GM23248 (cell line): ENCODE measurements around the gene MTUS2. TPM values are rescaled to one million over a fixed set of nuclear protein-coding genes. Genes with fewer than 3 reads are reported as not detected.

Experiments used
- DNase-seq: peaks from one replicate; pipeline ENCODE4 v3.0.0-alpha.2; 2015
- H2AFZ ChIP-seq: fragments of 200-600 bp; sonication (generic); 2 replicates; pipeline ENCODE4 v1.6.1; 2016; ENCODE audit warnings: antibody characterized with exemption
- H3F3A ChIP-seq: fragments of 200-600 bp; sonication (generic); 2 replicates; pipeline ENCODE4 v1.6.1; 2016; ENCODE audit warnings: mild to moderate bottlenecking, antibody characterized with exemption, mixed run types; ENCODE audit not compliant: insufficient read depth
- H3K27ac ChIP-seq: fragments of 200-600 bp; sonication (generic); 2 replicates; pipeline ENCODE4 v1.5.1; 2016; ENCODE audit warnings: mild to moderate bottlenecking
- H3K27me3 ChIP-seq: fragments of 200-600 bp; sonication (generic); replicated peaks from 2 replicates; pipeline ENCODE4 v1.6.1; 2016; ENCODE audit warnings: mild to moderate bottlenecking; ENCODE audit not compliant: insufficient read depth
- H3K36me3 ChIP-seq: fragments of 200-600 bp; sonication (generic); 2 replicates; pipeline ENCODE4 v1.6.1; 2016; ENCODE audit warnings: low read depth, mild to moderate bottlenecking
- H3K4me1 ChIP-seq: fragments of 200-600 bp; sonication (generic); 2 replicates; pipeline ENCODE4 v1.6.1; 2016; ENCODE audit warnings: mild to moderate bottlenecking; ENCODE audit not compliant: insufficient read depth
- H3K4me2 ChIP-seq: fragments of 200-600 bp; sonication (generic); one replicate; pipeline ENCODE4 v1.6.1; 2016; ENCODE audit warnings: mild to moderate bottlenecking; ENCODE audit not compliant: unreplicated experiment
- H3K4me3 ChIP-seq: fragments of 200-600 bp; sonication (generic); 2 replicates; pipeline ENCODE4 v1.5.1; 2016; ENCODE audit warnings: mild to moderate bottlenecking
- H3K79me2 ChIP-seq: fragments of 200-600 bp; sonication (generic); 2 replicates; pipeline ENCODE4 v1.6.1; 2016; ENCODE audit warnings: mild to moderate bottlenecking; ENCODE audit not compliant: insufficient read depth
- H3K9ac ChIP-seq: fragments of 200-600 bp; sonication (generic); 2 replicates; pipeline ENCODE4 v1.6.1; 2016; ENCODE audit warnings: mild to moderate bottlenecking
- H3K9me2 ChIP-seq: fragments of 200-600 bp; sonication (generic); 2 replicates; pipeline ENCODE4 v1.6.1; 2016; ENCODE audit warnings: mixed run types, mild to moderate bottlenecking, moderate library complexity; ENCODE audit not compliant: insufficient read depth
- H3K9me3 ChIP-seq: fragments of 200-600 bp; sonication (generic); one replicate; pipeline ENCODE4 v1.6.1; 2017; ENCODE audit warnings: low read depth
- H4K20me1 ChIP-seq: fragments of 200-600 bp; sonication (generic); 2 replicates; pipeline ENCODE4 v1.6.0; 2016; ENCODE audit not compliant: insufficient read depth
- EZH2 ChIP-seq: fragments of 200-600 bp; sonication (generic); IDR thresholded peaks from 2 replicates; pipeline ENCODE4 v1.6.1; 2018; ENCODE audit warnings: antibody characterized with exemption, mild to moderate bottlenecking; ENCODE audit not compliant: insufficient read depth, poor library complexity, severe bottlenecking
- EZH2phosphoT487 ChIP-seq: fragments of 200-600 bp; sonication (generic); IDR thresholded peaks from 2 replicates; pipeline ENCODE4 v1.6.1; 2018; ENCODE audit warnings: antibody characterized with exemption, moderate library complexity, mild to moderate bottlenecking, low read depth; ENCODE audit not compliant: insufficient read depth
- WGBS, 2 experiments: methylation state at CpG; one replicate each; pipeline ENCODE4 v1.1.6; 2015 to 2017; ENCODE audit warnings: low lambda C conversion rate in 2 of 2, low coverage in 1 of 2; ENCODE audit errors: missing lambda C conversion rate in 2 of 2; 5-methylcytosine and 5-hydroxymethylcytosine counted together
- in situ Hi-C: fragments of 300-500 bp; cut with MboI; formaldehyde crosslinking; loops from 2 replicates; pipeline ENCODE4 v1.15.0; 2020
- polyA plus RNA-seq: library from polyadenylated mRNA; unstranded; fragments of >200 nt; fragmentation: Nextera tagmentation; extraction: Ambion mirVana; gene quantifications from 2 replicates; pipeline ENCODE4 v1.2.1, GENCODE V29; 2016
- total RNA-seq: library from RNA; depleted of rRNA; stranded (reverse); fragments of >200 nt; shearing (Covaris generic); gene quantifications from 2 replicates; pipeline ENCODE4 v1.2.3, GENCODE V29; 2014

Gene MTUS2
- total and polyA plus RNA-seq, 2 experiments from 2014 or later: 0.43 to 0.74 TPM

- Histone ChIP-seq H3K4me2 (no peak overlapping the region), H4K20me1 (no peaks in the 10 kb centered on the region), H3K9ac (no peak overlapping the region), H3K4me3 (no peak overlapping the region), H3K79me2 (peaks cover 27% of the 10 kb centered on the region), H3K27ac (no peak overlapping the region), H3K9me2 (no peaks in the 10 kb centered on the region), H3F3A (peaks cover 28% of the 10 kb centered on the region), H3K27me3 (no peaks in the 10 kb centered on the region), H3K4me1 (peaks cover 29% of the 10 kb centered on the region), H2AFZ (no peak overlapping the region), H3K36me3 (peaks cover 12% of the 10 kb centered on the region; the same call in 1 of the 2 replicates), H3K9me3 (no peaks in the 10 kb centered on the region)
- TF ChIP-seq EZH2: no peak
- 89 to 90% methylated on average over 10 of the region's 10 CpGs for WGBS, 2 experiments
- in situ Hi-C loops: no loop called here
- no peak for DNase-seq
Observed at GRCh38 chr13:29505950-29506349, 685.8 kb downstream of the MTUS2 start.

- Histone ChIP-seq H3K36me3 (peaks cover 14% of the 10 kb centered on the region; the same call in 1 of the 2 replicates), H3K79me2 (peaks cover 33% of the 10 kb centered on the region), H3K9me3 (no peaks in the 10 kb centered on the region), H3K9ac (no peak overlapping the region), H3K4me1 (peaks cover 42% of the 10 kb centered on the region), H4K20me1 (no peaks in the 10 kb centered on the region), H3K4me2 (no peak overlapping the region), H3K27me3 (no peaks in the 10 kb centered on the region), H3K9me2 (no peaks in the 10 kb centered on the region), H2AFZ (no peak overlapping the region), H3K4me3 (no peak overlapping the region), H3F3A (peaks cover 41% of the 10 kb centered on the region), H3K27ac (no peak overlapping the region)
- DNase-seq: peak; percentile 40
- no peak for TF ChIP-seq EZH2phosphoT487
- no peak for TF ChIP-seq EZH2
- in situ Hi-C loops: no loop called here
- WGBS, 2 experiments: 25 to 26% methylated on average over 14 of the region's 14 CpGs
Observed at GRCh38 chr13:29507356-29507755, 687.2 kb downstream of the MTUS2 start.

GRCh38 chr13:29508130-29508875 is 688.2 kb downstream of the MTUS2 start:
- Histone ChIP-seq H3K36me3 (peaks cover 24% of the 10 kb centered on the region; the same call in 1 of the 2 replicates), H3K4me2 (no peak overlapping the region), H3K27me3 (no peaks in the 10 kb centered on the region), H3K27ac (peak overlapping the region; percentile 73), H3K79me2 (peaks cover 33% of the 10 kb centered on the region), H3K9ac (0 out of 2 replicates have a peak overlapping the region, but pooled peaks have one; percentile 20), H3K9me2 (no peaks in the 10 kb centered on the region), H3F3A (peaks cover 50% of the 10 kb centered on the region), H2AFZ (no peak overlapping the region), H3K4me1 (peaks cover 51% of the 10 kb centered on the region), H4K20me1 (no peaks in the 10 kb centered on the region), H3K9me3 (no peaks in the 10 kb centered on the region), H3K4me3 (no peak overlapping the region)
- DNase-seq: peak; percentile 86
- TF ChIP-seq EZH2: no peak
- no peak for TF ChIP-seq EZH2phosphoT487
- WGBS, 2 experiments: 32 to 33% methylated on average over 15 to 16 of the region's 16 CpGs
- in situ Hi-C loops: no loop called here

- TF ChIP-seq EZH2phosphoT487 (no peak), EZH2 (no peak)
- Histone ChIP-seq H3K9me2 (no peaks in the 10 kb centered on the region), H3K36me3 (peaks cover 28% of the 10 kb centered on the region; the same call in 1 of the 2 replicates), H3K4me1 (peaks cover 57% of the 10 kb centered on the region), H3K79me2 (peaks cover 33% of the 10 kb centered on the region), H3K4me3 (no peak overlapping the region), H3K27ac (peak overlapping the region; percentile 73), H3K4me2 (no peak overlapping the region), H2AFZ (no peak overlapping the region), H3K9me3 (no peaks in the 10 kb centered on the region), H3K27me3 (no peaks in the 10 kb centered on the region), H4K20me1 (no peaks in the 10 kb centered on the region), H3F3A (peaks cover 51% of the 10 kb centered on the region), H3K9ac (peak overlapping the region; percentile 56)
- in situ Hi-C loops: no loop called here
- DNase-seq: no peak
- 83 to 85% methylated on average over 4 of the region's 4 CpGs for whole genome bisulfite sequencing, 2 experiments
Observed at GRCh38 chr13:29508876-29509252, 688.7 kb downstream of the MTUS2 start.
